Stimulated activated CD4-positive, alpha-beta T cell treated with anti-CD3 and anti-CD28 coated beads, Interleukin-2, amount 100 ng/mL, for 4 hours (primary cell): Measurements from ENCODE around the gene CRB1.

ENCODE experiments used
- DNase-seq: peaks from one replicate; pipeline ENCODE4 v3.0.0-alpha.2; 2020; ENCODE audit warnings: low read depth

The CRB1 gene

DNA sequence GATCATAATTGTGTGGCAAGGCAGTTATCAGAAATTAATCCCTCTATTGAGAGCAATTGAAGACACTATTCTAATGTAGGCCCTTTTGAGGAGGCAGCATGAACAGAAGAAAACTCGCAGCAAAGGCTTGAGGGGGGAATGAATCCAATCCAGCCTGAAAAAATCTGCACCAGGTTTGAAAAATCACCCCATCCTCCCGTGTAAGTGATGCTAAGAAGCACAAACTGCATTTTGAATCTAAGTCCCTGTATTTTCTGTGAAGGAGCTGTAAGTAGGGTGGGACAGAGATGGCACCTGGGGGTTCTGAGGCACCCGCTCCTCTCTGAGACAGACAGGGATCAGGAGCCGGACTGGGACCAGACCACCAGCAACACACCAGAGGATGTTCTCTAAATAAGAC, at the start of gene CRB1:
TSS of gene CRB1 (plus strand) at position 241 of the 400 bp plus-strand sequence. CDS start 161 bp downstream, outside the sequence.
- no peak for DNase-seq

DNA sequence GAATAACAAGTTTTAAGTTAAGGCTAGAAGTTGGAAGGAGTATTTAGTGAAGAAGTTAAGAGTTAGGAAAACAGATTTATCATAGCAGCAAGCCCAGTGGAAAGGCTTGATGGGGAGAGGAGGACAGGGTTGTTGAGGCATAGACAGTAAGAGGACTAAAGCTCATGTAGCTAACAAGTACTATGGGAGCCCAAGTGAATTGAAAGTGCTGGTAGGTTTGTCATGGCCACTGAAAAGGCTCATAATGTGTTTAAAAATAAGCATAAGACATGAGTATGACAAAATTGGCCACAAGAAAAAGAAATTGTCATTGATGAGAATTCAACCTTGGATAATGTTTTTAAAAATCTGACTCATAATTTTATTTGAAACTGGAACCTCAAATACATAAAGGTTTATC, 49.2 kb upstream of the CRB1 start:
- no peak for DNase-seq

DNA sequence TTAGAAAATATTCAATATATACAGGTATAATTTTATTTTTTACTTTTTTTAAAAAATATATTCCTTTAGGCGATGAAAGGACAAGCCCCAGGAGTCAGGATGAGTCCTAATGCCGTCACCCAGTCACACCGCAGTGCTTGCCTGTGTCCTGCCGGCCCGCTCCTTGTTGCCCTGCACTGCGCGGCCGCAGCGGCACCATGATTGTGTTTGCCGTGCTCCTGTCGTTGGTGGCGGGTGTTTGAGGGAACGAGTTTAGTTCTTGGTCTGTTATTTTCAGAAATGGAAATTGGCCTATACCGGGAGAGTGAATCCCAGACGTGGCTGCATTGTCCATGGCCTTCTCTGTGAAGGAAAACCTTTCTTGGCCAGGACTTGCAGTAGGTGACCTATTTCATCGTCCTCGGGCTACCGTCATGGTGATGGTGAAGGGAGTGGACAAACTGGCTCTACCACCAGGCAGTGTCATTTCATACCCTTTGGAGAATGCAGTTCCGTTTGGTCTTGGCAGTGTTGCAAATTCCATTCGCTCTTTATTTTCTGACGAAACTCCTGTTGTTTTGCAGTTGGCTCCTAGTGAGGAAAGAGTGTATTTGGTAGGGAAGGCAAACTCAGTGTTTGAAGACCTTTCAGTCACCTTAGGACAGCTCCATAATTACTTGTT, 45.9 kb upstream of the CRB1 start:
- no peak for DNase-seq

DNA sequence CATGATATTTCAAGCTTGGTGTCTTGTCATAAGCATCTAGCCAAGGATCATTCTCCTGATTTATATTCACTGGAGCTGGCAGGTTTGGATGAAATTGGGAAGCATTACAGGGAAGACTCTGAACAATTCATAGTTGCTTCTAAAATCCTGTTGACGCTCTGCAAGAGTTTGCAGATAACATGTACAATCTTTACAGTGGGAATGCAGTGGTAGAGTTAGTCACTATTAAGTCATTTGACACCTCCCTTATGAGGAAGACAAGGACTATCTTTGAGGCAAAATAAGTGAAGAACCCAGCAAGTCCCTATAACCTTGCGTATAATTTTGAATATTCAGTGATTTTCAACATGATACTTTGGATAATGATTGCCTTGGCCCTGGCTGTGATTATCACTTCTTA, 45.3 kb upstream of the CRB1 start:
- no peak for DNase-seq

DNA sequence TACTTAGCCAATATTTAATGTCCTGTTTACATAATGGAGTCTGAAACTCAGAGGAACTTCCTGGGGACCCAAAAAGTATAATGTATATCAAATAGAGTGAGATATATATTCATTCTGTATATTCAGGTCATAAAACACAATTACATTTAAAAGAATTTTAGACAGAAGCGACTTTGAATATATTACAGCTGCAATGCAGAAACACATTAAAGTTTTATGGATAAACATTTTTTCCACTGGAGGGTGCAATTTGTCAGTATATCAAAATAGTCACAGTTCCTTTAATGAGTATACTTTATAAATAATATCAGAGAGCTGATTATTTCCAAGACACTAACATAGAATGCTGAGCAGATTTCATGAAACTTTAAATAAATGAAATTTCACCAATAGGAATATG, 43.9 kb upstream of the CRB1 start:
- no peak for DNase-seq

DNA sequence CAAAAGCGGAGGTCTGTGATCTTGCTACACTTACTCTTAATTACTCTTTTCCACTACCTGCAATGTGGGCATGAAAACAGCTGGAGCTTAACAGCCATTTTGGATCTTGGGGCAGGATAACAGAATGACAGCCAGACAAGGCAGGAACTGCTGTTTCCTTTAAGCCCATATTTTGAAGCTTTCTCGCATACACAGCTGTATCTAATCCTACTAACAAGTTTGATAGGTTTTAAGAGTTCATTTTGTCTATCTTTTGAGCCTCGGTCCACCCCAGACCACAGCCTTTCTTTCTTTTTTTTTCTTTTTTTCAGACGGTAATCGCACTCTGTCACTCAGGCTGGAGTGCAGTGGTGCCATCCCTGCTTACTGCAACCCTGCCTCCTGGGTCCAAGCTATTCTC, 42.4 kb upstream of the CRB1 start:
- no peak for DNase-seq

DNA sequence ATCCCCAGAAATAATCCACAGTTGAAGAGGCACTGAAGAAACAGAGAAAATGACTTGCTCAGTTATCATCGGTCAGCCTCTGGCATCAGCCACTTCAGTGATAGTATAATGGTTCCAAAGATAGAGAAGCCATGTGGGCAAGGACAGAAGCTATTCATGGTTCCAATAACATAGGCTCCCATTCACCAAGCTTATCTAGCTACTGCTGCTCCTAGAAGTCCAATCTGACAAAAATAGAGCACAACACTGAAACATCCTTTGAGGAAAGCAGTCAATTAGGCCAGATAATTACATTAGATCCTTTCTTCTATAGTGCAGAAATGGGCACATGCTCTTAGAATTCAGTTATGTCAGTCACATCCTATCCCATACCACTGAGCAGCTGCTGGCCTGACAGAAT, 33.5 kb upstream of the CRB1 start:
- DNase-seq: no peak

DNA sequence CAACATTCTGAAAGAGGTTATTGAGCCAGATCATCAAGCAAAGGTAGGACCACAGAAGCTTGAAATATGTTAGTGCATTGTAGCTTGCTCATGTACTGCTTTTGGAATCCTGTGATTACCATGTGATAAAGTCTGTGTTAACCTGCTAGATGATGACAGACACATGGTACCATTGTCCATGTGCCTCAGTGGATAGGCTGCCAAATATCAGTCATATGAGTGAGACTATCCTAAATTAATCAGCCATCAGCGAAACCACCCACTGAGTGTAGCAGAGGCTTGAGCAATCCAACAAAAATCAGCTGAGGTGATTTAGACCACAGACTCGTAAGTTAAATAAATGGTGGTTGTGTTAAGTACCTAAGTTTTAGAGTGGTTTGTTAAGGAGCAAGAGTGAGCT, 32.7 kb upstream of the CRB1 start:
- no peak for DNase-seq

DNA sequence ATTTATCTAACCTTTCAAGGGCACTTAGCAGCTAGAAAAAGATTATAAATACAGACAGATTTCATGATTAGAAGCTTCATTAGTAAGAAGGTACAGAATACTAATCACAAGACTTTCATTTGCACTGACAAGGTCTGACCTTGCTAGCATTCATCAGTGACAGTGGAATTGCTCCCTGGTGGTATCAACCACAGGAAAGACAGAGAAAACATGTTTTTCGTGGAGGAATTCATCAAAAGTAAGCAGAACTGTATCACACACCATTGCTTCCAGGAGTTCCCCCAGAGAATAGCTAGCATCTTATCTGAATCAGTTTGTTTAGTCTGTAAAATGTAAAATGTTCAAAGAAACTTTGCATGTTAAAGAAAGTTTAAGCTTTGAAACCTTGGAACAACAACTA, 20.6 kb upstream of the CRB1 start:
- no peak for DNase-seq

DNA sequence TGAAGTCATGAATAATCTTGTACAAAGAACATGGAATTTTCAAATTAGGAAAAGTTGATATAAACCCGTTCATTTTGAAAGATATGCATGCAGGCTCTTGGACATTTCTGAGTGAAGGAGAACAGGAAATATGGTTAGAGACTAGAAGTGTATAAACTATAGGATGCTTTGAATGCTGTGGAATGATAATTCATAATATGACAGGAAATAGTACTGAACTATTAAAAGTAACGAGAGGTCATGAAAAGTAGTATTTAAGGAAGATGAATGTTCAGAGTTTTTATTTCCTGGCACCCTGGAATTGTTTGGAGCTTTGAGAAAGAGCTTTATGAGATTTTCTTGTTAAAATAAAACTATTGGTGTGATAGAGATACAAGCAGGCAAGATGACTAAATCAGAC, 18.7 kb upstream of the CRB1 start:
- no peak for DNase-seq

DNA sequence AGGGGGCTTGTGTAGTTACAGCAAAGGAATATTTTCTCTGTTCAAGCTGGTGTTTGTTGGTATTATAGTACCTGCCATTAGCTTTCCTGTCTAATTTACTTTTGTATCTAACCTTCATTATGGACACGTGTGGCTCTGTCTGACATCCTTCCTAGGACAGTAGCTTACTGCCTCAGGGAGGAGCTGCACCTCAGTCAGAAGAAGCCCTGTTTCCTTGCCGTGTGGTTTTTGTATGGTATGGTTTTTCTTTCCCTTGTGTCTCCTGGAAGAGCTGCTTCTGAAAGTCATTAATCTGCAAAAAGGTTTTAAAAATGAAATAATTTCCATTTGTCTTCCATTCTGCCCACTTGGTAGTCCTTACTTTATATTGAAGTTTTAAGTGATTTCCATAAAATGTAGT, 17.4 kb upstream of the CRB1 start:
- no peak for DNase-seq

DNA sequence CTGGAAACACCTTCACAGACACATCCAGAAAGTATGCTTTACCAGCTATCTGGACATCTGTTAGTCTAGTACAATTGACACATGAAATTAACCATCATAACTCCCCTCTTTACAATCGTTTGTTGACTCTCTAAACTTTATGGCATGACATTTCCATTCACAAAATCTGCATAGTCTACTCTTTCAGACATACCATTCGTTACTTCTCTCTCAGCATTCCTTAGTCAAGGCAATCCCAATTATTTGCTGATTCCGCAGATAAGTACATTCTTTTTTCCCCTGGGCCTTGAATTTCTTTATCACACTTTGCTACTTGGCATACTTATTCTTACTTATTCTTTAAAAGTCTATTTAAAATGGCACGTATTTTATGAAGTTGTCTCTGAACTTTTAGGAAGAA, 15.1 kb upstream of the CRB1 start:
- no peak for DNase-seq

DNA sequence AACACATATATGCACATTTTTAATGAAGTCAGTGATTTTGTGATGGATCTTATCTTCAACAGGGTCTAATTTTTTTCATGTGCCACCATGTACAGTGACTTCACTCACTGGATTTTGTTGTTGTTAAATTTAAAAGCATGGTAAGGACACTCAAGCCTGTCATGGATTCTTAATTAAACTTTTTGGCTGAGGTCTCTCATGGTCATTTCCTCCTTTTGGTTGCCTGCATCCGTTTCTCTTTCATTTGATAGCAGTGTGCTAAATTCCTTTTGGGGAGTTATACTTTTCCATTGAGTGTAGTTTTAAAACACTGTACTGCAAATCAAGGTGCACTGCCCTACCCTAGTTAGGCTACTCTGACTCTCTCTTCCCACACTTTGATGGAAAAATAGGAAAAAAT, 13.2 kb upstream of the CRB1 start:
- DNase-seq: no peak

DNA sequence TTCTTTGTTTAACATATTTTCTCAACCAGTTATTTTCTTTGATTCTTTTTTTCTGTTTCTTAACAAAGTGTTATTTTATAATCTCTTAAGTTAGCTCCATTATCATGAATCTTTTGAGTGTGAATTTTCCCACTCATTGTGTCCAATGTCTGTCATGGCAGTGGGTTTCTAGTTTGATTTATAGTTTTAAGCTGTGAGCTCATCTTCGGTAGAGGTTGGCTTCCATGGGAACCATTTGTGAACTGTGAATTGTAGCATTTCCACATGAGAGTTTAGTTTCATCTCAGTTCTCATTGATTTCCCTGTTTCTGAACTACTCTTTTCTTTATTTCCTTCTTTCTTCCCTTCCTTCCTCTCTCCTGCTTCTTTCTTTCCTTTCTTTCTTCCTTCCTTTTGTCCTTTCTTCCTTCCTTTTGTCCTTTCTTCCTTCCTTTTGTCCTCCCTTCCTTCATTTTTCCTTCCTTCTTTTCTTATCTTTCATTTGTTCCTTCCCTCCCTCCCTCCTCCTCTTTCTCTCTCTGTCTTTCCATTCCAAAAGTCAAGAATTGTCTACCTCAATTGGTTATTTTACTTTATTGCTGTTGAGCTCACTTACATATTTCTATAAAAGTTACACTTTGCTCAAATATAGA, 3.0 kb upstream of the CRB1 start:
- no peak for DNase-seq

DNA sequence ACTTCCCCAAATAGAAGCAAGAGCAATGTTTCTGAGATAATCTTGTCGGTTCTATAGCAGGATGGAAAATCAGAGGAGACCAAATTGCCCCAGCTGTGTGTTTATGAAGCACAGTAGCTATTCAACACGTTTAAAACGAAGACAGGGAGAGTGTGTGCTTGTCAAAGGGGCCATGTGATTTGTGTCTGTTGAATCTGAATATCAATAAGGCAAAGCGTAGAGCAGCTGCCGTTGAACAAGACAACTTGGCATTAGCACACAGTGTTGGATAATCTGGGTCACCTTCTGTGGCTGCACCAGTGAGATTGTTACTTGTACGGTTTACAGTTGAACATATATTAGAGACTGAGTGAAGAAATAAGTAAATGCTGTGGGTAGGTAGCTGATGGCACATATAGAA, 1.0 kb downstream of the CRB1 start:
- no peak for DNase-seq

DNA sequence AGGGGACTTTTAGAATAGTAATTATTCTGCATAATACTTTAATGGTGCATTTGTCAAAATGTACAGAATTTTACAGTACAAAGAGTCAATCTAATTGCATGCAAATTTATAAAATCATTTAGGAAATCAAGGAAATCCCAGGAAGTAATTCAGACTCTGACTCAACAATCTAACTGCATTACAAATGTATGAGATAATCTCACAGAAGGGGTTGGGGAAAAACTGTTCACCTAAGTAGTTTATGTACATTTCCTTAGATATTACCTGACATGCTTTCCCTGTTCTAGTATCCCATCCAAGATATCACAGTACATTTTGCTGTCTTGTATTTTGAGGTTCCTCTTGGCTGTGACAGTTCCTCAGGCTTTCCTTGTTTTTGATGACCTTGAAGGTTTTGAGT, 4.7 kb downstream of the CRB1 start:
- DNase-seq: no peak

DNA sequence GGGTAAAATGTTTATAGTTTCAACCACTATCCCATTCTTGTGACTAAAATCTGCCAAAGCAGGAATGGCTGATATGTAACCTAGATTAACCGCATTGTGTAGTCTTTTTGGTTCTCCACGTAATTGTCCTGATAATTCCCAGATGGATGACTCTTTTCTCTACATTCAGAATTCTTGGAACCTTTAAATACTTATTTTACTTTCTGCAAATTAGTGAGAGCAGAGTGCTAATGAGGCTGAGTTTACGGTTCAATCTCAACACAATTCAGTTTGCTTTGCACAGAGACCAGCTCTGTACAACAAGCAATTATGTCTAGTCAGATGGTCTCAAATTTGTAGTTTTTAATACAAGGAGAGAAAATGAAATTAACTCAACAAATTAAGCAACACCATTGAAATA, 9.1 kb downstream of the CRB1 start:
- DNase-seq: no peak

DNA sequence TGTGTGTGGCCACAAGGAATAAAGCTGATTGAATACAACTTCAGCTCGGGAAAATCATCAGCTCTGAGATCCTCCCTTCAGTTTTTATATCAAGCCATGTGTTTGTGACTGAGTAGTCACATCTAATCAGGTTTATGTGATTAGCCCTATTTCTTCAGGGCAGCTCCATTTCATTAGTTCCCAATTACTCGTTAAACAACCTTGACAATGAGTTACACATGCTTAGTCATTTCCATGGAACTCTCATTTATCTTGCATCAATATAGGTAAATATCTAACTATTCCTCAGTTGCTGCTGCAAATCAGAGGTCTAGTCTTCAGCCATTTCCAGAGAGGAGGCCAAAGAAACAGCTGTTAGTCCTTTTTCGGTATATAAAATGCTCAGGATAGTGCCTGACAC, 16.3 kb downstream of the CRB1 start:
- no peak for DNase-seq

DNA sequence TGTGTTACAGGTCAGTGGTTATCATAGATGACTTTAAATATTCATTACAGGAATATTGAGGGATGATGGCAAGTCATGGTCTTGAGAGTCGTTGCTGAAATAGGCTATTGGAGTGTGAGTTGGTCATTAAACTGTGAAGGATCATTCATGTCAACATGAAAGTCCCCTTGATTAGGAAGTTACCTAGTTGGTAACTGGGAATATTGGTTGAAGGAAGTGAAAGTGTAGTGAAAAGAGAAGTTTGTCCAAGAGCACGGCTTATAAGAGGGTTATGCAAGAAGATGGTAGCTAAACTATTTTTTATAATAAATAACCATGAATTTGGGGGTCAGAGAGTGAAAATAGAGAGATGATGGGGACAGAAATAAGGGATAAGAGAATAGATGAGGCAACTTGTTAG, 16.9 kb downstream of the CRB1 start:
- no peak for DNase-seq

DNA sequence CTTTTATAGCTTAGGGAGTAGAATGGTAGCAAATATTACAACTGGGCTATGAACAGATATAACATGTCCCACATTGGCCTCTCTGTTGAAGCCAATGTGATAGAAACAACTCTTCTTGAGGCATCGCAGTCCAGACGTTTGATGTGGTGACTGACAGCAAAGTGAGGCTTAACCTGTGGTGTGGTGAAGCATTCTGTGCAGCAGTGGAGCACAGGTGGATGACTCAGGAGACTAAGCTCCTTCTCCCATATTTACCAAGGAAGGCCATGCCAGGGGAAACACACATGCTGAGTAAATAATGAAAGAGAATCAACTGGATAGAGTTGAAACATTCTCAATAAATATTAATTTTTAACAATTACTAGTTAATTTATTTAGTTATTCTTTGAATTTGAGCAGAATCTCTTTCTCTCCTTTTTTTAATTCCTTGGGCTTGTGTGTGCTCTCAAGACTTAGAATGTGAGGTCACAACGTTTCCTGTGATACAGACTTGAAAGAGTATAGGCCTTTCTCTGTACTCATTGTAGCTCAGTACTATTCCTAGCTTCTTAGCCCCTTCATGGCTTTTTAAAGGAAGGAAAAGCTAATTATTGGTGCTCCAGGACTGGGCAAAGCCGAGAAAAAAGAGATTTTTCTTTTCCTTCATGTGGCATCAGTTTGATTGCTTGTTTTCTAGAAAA, 17.6 kb downstream of the CRB1 start:
- DNase-seq: no peak

DNA sequence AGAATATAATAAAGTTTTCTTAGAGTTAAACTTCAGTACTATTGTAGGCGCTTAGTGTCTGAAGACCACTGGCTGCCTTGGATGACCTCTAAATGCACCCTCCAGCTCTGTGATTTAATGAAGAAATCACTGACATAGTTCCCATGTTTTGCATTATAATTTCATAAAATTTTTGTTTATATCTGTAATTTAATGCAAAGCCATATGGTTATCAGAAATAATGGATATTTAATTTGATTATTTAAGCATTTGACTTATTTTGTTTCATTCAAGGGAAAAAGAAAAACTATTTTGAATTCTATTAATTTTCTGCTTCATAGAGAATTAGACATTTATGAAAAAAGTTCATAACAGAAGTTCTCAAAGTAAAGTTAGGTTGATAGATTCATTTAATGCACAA, 18.6 kb downstream of the CRB1 start:
- no peak for DNase-seq

DNA sequence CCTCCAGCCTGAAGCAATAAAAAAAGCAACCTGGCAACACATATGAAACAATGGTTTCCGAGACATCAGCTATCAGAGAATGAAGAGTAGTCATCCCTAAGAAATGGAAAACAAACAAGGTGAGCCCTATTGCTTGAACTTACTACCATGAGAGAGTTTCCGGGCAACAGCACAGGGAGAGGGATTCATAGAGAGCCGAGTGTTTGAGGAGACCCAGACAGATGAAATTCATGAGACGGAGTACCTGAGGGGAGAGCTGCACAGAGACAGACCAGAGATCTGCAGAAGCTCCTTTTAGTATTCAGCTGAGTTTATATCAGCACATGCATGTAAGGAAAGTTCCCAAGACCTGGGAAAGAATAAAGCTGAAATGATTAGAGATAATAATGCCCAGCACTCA, 19.8 kb downstream of the CRB1 start:
- DNase-seq: no peak

DNA sequence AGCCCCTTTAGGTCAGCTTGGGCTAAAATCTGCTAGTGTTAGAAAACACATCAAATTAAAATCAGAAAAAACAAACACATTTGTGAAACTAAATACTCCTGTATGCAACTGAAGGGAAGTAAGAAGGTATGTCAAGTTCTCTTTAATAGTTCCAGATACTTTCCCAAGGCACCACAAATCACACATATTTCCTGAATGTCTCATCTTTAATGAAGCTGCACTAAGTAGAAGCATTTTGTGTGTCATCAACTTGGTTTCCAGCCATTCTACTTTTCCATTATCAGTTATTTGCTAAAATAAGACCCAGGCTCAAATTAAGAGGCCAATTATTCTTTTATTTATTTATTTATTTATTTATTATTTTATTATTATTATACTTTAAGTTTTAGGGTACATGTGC, 34.7 kb downstream of the CRB1 start:
- no peak for DNase-seq

DNA sequence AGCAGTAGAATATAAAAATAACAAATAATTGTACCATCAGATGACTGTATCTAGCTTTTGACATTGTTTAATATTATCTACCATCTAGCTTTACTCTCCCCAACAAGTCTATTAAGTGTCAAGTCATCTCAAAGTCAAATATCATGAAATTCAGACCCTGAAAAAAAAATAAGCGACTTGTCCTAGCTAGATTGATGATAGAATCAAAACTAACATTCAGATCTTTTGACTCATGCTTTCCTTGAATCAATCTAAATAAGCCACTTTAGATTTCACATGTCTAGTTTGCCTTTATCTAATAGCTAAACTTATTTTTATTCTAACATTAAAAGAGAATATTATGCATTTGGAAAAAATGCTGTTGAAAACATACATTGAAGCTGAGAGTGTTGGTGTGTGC, 35.4 kb downstream of the CRB1 start:
- no peak for DNase-seq
